GM18498 (cell line): ENCODE measurements around the gene CCDC159.
"Not testable (repeated sequence)": the region's sequence is repeated elsewhere in the genome, so short reads cannot be mapped to it uniquely, and the experiment has no call there.

Experiments used
- ATAC-seq: cut with Tn5 transposase; IDR thresholded peaks from one replicate; pipeline ENCODE4 v1.9.1; 2021; ENCODE audit warnings: mild to moderate bottlenecking, moderate library complexity; ENCODE audit not compliant: unreplicated experiment

The CCDC159 gene

GRCh38 chr19:11337080-11337479, 9.2 kb upstream of the CCDC159 start:
- no peak for ATAC-seq

GRCh38 chr19:11338121-11338520, 8.2 kb upstream of the CCDC159 start:
- ATAC-seq, result no peak

DNA sequence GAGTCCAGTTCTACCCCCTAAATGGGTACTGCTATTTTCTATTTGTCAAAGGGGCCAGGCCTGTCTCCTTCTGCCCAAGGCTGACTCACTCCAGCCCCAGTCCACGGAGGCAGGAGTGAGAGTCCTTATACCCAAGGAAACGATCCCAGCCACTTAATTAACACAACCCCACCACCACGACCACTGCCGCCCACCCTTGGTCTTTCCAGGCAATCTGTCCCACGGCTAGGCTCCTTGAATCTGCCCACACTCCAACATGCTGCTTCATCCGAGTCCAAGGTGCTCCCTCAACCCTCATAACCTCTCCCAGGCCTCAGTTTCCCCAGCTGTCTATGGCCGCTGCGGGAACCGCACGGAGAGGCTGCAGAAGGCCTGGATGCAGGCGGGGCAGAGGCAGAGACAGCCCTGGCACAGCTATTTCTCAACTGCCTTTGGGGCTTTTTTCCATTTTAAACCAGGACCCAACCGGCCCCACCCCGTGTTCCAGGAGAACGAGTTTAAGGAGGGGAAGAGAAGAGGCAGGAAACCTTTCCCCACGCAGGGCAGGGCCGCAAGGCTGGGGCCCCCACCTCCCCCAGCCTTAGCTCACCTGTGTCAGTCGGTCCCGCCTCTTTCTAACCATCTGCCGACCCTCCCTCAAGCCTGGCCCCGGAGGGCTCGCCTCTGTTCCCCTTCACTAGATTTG, 7.6 kb upstream of the CCDC159 start:
- no peak for ATAC-seq

DNA sequence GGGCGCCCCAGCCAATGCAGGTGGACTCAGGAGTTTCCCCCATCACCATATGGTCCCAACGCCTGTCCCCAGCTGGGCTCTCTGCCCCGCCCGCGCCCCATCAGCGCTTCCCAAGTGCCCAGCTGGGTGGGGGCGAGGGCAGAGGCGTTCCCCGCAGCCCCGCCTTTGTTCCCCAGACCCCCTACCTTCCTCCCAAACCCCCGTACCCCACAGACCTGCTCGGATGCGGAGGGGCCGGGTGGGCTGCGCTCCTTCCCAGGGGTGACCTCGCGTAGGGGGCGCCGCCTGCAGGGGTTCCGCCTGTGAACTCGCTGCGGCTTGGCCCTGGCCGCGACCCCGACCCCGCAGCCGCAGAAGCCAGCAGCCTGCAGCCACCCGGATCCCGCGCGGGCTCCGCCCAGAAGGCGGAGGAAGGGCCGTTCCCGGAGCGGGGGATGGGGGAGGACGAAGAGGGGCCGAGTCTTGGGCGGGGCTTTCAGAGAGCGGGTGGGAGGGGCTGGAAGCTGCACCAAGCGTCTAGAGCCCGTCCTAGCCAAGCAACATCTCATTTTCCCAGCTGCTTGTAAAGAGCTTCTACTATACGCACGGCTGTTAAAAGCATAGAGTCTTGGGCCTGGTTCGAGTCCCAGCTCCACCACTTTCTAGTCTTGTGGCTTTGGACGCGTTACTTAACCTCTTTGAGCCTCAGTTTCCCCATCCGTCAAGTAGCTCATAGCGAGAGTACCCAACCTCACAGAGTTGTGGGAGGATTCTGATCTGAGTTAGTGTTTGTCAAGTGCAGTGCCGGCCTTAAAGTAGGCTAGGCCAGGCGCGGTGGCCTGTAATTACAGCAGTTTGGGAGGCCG, 6.8 kb upstream of the CCDC159 start, which contains the start of gene RAB3D:
TSS of gene RAB3D (minus strand) at position 404 of the 845 bp plus-strand sequence. CDS start 2,258 bp downstream, outside the sequence.
- ATAC-seq, result no peak

DNA sequence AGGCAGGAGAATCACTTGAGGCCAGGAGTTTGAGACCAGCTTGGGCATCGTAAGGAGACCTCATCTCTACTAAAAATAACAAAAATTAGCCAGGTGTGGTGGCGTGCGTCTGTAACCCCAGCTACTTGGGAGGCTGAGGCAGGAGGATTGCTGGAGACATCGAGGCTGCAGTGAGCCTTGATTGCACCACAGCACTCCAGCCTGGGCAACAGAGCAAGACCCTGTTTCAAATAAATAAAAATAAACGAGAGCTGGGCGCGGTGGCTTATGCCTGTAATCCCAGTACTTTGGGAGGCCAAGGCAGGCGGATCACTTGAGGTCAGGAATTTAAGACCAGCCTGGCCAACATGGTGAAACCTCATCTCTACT, 6.2 kb upstream of the CCDC159 start:
- not testable (repeated sequence) for ATAC-seq

- ATAC-seq, result no peak
Measured at GRCh38 chr19:11342429-11342828, 3.9 kb upstream of the CCDC159 start.

- ATAC-seq, result no peak
Measured at GRCh38 chr19:11345122-11345803, 1.1 kb upstream of the CCDC159 start.

DNA sequence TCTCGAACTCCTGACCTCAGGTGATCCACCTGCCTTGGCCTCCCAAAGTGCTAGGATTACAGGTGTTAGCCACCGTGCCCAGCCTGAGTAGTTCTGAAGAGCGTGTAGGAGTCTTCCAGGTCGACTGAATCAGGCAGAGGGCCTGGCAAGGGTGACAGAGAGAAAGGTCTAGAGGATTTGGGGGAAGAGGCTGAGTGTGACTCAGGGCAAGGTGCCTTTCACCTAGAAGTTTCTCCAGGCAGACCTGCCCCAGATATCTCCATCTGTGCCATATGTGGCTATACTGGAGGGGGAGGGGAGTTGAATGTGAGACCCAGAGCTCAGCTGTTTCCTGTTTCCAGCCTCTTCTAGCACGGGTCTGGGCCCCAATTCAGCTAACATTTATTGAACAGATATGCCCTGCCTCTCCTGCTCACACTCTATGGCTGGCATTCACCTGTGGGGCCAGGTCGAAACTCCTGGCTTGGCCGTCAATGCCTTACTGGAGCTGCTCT, 1.3 kb downstream of the CCDC159 start:
- ATAC-seq, result no peak

DNA sequence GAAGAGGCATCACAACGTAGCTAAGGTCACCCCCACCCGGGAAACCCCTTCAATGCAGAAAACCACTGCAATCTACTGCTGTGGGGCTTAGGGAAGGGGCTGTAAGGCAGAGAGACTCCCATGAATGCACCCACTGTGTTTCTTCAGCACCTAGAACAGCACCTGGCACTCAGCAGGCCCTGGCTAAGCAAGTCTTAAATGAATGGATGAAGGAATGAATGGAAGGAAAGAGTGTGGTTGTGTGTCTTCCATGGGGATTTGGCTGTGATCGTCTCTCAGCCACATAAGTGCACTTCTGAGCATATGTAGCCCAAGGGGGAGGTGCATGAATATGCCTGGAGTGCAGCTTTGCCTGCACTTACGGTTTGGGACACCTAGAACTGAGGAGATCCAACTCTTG, 2.9 kb downstream of the CCDC159 start:
- ATAC-seq, result no peak

GRCh38 chr19:11354102-11354501, 7.8 kb downstream of the CCDC159 start:
- ATAC-seq, result not testable (repeated sequence)

GRCh38 chr19:11355160-11356073, 9.1 kb downstream of the CCDC159 start, which contains the start of gene PLPPR2:
TSS of gene PLPPR2 (plus strand) at chr19:11355432. CDS start at chr19:11357674, 2,242 bp downstream.
- no peak for ATAC-seq

GRCh38 chr19:11356074-11356397, 9.7 kb downstream of the CCDC159 start:
- no peak for ATAC-seq

DNA sequence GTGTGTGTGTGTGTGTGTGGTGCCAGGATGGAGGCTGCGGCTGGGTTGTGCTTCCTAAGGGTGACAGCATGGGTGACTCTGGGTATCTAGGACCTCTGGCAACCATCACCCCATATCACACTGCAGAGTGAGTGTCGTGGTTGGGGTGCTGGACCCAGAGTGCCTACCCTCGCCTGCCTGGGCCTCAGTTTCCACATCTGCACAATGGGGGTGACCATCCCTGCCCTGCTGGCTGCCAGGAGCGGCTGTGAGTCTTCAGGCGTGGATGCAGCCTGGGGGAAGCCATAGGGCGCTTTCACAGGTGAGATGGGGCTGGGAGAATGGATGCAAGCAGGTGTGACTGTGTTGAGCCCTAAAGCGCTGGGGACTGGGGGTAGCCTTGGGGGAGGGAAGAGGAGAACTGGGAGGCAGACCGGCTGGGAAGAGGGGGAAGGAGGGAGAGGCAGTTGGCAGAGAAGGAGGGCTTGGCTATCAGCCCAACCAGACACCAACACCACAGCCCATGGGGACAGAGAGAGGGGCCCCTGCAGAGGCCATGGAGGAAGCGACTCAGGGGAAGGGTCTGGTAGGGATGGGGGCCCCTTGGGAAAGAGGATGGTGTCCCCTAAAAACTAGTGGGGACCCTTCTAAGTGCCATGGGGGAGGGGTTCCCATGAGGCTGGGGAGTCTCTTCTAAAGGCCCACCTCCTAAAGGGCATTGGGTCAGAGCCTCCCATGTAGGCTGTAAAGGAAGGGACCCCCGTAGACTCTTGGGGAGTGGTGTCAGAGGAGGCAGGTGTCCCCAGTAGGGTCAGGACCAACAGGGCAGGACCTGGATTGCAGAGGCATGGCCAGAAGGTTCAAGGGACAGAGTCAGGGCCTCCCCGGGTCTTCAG, 10.6 kb downstream of the CCDC159 start:
- no peak for ATAC-seq

- ATAC-seq, result no peak
Measured at GRCh38 chr19:11359421-11359820, 13.1 kb downstream of the CCDC159 start.

GRCh38 chr19:11361037-11361770, 14.9 kb downstream of the CCDC159 start:
- ATAC-seq, result no peak

- no peak for ATAC-seq
Measured at GRCh38 chr19:11361771-11362731, 15.7 kb downstream of the CCDC159 start.

GRCh38 chr19:11363881-11364280, 17.6 kb downstream of the CCDC159 start:
- no peak for ATAC-seq
